Endothelial cell (in vitro differentiated cells): ENCODE measurements around the gene CEP128. TPM values are rescaled to one million over a fixed set of nuclear protein-coding genes. Genes with fewer than 3 reads are reported as not detected.

Experiments used
- DNase-seq: peaks from one replicate; pipeline ENCODE4 v3.0.0; 2021; ENCODE audit warnings: low spot score
- H3K27ac Mint-ChIP-seq: one replicate; pipeline ENCODE4 v1.8.0; 2021; ENCODE audit warnings: mixed read lengths, inconsistent platforms; ENCODE audit not compliant: unreplicated experiment
- H3K27me3 Mint-ChIP-seq: one replicate; pipeline ENCODE4 v1.8.0; 2021; ENCODE audit warnings: mild to moderate bottlenecking, moderate library complexity, mixed read lengths, inconsistent platforms; ENCODE audit not compliant: unreplicated experiment
- H3K36me3 Mint-ChIP-seq: one replicate; pipeline ENCODE4 v1.8.0; 2021; ENCODE audit warnings: mild to moderate bottlenecking, low read depth, mixed read lengths, inconsistent platforms; ENCODE audit not compliant: unreplicated experiment
- H3K4me1 Mint-ChIP-seq: one replicate; pipeline ENCODE4 v1.8.0; 2021; ENCODE audit warnings: mild to moderate bottlenecking, mixed read lengths, inconsistent platforms; ENCODE audit not compliant: unreplicated experiment
- H3K4me3 Mint-ChIP-seq: one replicate; pipeline ENCODE4 v1.8.0; 2021; ENCODE audit warnings: mild to moderate bottlenecking, mixed read lengths, inconsistent platforms; ENCODE audit not compliant: unreplicated experiment
- H3K9me3 Mint-ChIP-seq: one replicate; pipeline ENCODE4 v1.8.0; 2021; ENCODE audit warnings: mixed read lengths, inconsistent platforms; ENCODE audit not compliant: unreplicated experiment
- CTCF ChIP-seq: fragments of 200-600 bp; sonication (generic); IDR thresholded peaks from one replicate; pipeline ENCODE4 v1.5.0; 2021; ENCODE audit warnings: antibody characterized with exemption; ENCODE audit not compliant: unreplicated experiment
- total RNA-seq: library from RNA; stranded (reverse); fragmentation: NEBNext Ultra II Directional; extraction: Animal tissue kit (Norgen Biotek cat#: 25700); gene quantifications from one replicate; pipeline ENCODE4 v1.2.1, GENCODE V29; 2021; ENCODE audit not compliant: unreplicated experiment

The CEP128 gene
- total RNA-seq, 1 donor from 2014 or later, result 10.4 TPM

GRCh38 chr14:80798211-80798610 is 143.3 kb downstream of the CEP128 start:
- TF ChIP-seq CTCF, result no peak
- H3K4me3 Mint-ChIP-seq, result no peak overlapping the region
- H3K27ac Mint-ChIP-seq, result no peak overlapping the region
- H3K27me3 Mint-ChIP-seq, result no peaks in the 10 kb centered on the region
- no peaks in the 10 kb centered on the region for H3K9me3 Mint-ChIP-seq
- H3K4me1 Mint-ChIP-seq, result no peaks in the 10 kb centered on the region
- H3K36me3 Mint-ChIP-seq, result no peaks in the 10 kb centered on the region
- DNase-seq, result no peak

GRCh38 chr14:80792771-80793170 is 148.8 kb downstream of the CEP128 start:
- H3K27me3 Mint-ChIP-seq, result no peaks in the 10 kb centered on the region
- no peak for TF ChIP-seq CTCF

GRCh38 chr14:80787876-80788275 is 153.7 kb downstream of the CEP128 start:
- Mint-ChIP-seq H3K27ac (no peak overlapping the region), H3K9me3 (no peaks in the 10 kb centered on the region), H3K4me3 (no peak overlapping the region), H3K27me3 (no peaks in the 10 kb centered on the region), H3K4me1 (no peaks in the 10 kb centered on the region), H3K36me3 (peaks cover 3% of the 10 kb centered on the region)
- no peak for DNase-seq
- no peak for TF ChIP-seq CTCF

More at GRCh38 chr14:80792771-80793170, 148.8 kb downstream of the CEP128 start:
- Mint-ChIP-seq H3K27ac (no peak overlapping the region), H3K4me3 (no peak overlapping the region), H3K36me3 (peaks cover 3% of the 10 kb centered on the region), H3K9me3 (no peaks in the 10 kb centered on the region), H3K4me1 (no peaks in the 10 kb centered on the region)
- no peak for DNase-seq

- no peak overlapping the region for H3K4me3 Mint-ChIP-seq
- no peak for DNase-seq
- H3K27ac Mint-ChIP-seq, result no peak overlapping the region
- H3K4me1 Mint-ChIP-seq, result no peaks in the 10 kb centered on the region
- H3K27me3 Mint-ChIP-seq, result no peaks in the 10 kb centered on the region
- no peaks in the 10 kb centered on the region for H3K36me3 Mint-ChIP-seq
- no peak for TF ChIP-seq CTCF
- H3K9me3 Mint-ChIP-seq, result no peaks in the 10 kb centered on the region
These were observed 156.7 kb downstream of the CEP128 start for GRCh38 chr14:80784820-80785219.

GRCh38 chr14:80781972-80782367 is 159.6 kb downstream of the CEP128 start:
- Mint-ChIP-seq H3K9me3 (no peaks in the 10 kb centered on the region), H3K4me1 (no peaks in the 10 kb centered on the region), H3K27me3 (no peaks in the 10 kb centered on the region), H3K27ac (no peak overlapping the region), H3K4me3 (no peak overlapping the region), H3K36me3 (no peaks in the 10 kb centered on the region)
- DNase-seq, result no peak
- no peak for TF ChIP-seq CTCF
